GM21447 (cell line): Measurements from ENCODE around the gene ADH1C.

ENCODE experiments used
- ATAC-seq: cut with Tn5 transposase; IDR thresholded peaks from one replicate; pipeline ENCODE4 v1.9.1; 2021; ENCODE audit not compliant: unreplicated experiment

Gene ADH1C

DNA sequence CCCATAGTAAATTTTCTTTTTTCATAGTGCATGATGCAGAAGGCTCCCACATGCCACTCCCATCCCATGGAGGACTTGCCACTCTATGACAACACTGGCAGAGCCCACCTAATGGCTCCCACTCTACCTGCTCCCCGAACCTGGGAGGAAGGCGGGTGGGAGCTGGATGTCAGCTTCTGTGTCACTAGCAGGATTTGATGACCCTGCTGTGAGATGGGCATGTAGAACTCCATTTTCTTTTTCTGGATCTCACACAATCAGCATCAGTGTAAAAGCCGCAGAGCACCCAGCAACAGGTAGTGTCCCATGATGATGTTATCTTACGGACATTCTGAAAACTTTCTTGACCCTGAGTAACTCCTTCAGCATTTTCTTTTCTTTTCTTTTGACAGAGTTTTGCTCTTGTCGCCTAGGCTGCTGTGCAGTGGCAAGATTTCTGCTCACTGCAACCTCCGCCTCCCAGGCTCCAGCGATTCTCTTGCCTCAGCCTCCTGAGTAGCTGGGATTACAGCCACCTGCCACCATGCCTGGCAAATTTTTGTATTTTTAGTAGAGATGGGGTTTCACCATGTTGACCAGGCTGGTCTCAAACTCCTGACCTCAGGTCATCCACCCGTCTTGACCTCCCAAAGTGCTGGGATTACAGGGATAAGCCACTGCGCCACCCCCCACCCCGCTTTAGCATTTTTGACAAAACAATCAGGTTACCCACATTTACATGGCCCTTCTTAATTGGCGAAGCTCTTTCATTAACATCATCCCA is 46.7 kb downstream of the ADH1C start:
- ATAC-seq, result no peak

DNA sequence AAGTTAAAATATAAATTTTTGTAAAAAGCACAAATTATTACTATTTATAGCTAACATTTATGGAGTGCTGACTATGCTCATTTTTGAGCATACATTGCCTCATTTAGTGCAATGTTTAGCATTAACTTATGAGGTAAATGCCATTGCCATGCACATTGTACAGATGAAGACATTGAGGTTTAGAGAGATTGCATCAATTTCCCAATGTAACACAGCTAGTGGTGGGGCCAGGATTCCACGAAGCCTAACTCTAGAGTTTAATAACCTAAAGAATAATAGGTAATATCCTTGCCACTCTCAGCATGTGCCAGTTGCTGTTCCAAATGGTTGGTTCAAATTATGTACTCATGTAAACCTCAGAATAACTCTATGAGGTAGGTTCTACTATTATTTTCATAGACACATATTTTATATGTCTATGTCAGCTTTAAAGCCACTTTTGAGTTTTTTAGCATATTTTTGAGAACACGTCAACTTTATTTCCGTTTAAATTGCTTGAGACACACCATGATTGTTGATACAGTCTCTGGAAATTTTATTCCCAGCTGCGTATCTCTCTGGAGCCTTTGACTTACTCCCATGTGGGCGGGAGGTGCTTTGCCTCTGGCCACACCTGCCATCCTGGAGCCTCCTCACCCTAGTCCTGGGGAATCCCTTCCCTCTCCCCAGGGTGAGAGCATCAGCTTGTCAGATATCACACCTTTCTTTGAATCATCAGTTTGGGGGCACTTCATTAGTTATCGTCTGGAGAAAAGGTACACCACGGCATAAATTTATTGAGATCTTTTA is 51.0 kb downstream of the ADH1C start:
- no peak for ATAC-seq

DNA sequence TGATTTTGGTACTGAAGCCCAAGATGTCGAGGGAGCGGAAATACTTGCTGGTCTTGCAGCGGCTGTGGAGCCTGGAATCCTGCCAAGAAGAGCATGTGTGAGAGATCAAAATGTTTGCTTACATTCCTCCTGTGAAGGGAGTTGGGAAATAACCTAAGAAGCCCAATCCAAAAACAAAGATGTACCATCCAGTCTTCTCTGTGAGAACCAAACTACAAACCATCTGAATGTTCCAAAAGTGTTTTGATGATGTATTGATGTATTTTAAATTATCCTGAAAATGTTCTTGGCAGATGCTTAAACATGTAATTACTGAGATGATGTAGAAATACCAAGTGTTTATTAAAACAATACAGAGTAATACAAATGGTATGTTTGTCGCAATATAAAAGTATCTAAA is 51.6 kb downstream of the ADH1C start:
- no peak for ATAC-seq

DNA sequence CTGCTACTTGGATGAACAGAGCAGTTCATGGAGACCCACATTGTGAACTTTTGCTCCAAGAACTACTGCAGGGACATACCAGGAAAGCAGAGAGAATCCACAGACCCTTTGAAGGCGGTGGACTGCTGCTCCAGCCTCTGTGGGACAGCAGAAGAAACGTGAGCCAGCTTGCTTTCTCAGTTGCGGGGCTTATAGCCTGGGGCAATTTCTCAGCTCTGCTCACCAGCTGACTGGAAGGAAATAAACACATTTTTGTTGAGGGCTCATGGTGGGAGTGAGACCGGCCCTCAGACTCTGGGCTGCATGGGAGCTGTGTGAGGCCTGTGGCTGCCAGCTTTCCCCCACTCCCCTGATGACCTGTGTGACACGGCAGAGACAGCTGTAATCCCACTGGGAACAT is 59.2 kb downstream of the ADH1C start:
- no peak for ATAC-seq

DNA sequence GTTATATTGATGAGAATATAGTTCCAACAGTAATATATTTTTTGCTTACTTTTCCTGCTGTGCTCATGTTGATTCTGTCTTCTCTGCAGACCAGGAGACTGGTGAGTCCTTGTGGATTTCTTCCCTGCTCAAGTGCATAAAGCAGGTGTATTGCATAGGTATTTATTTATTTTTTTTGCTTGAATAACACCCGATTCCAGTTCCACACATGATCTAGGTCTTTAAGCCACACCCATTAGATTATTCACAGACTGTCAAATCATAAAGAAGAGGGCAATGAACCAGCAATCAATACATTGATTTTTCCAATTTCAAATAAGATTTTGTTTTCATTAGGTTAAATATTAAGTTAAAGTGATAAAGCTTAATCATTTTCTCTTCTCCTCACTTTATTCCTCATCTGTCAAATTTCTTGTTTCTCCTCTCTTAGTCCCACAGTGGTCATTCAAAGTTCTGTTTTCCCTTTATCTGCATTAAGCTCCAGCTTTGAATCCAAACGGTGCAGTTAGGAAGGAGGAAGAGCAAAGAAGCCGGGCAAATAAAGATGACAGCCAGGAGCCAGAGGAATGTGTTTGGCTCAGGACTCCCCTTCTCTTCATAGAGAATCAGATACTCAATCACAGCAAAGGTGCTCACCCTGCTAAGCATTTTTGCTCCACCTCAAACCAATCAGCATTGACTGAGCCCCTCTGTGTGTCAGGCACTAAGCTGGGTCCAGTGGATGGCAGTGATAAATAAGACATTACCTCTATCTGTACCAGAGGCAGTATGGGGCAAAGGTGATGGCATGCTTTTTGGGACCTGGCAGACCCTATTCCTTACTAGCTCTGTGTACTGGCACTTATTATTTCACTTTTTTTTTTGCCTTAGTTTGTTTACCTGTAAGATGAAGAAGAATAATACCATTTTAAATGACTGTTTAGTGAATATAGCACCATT is 61.4 kb downstream of the ADH1C start, which contains the start of gene ADH1A:
ADH1A (minus strand) TSS at position 138 of the 939 bp plus-strand sequence; CDS start at position 67, 71 bp downstream.
- no peak for ATAC-seq
